ENCODE results near the gene DPP6.

Gene DPP6

DNA sequence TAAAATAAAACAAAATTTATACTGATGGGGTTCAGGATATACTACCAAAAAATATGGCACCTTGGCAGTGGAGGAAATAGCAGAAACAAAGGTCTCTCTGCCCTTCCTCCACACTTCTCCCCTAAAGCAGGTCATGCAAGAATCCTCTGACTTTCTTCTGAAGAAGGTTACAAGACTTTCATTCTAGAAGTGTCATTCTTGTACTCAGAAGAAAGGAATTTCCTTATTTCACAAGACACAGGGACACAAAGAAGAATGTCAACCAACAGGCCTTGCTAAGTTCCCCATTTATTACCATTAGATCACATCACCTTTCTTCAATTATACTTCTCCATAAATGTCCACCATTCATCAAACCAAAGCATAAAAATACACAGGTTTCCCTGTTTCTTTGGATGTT is 480.6 kb downstream of the DPP6 start:
- no peak for DNase-seq (ENCODE audit: low spot score)

DNA sequence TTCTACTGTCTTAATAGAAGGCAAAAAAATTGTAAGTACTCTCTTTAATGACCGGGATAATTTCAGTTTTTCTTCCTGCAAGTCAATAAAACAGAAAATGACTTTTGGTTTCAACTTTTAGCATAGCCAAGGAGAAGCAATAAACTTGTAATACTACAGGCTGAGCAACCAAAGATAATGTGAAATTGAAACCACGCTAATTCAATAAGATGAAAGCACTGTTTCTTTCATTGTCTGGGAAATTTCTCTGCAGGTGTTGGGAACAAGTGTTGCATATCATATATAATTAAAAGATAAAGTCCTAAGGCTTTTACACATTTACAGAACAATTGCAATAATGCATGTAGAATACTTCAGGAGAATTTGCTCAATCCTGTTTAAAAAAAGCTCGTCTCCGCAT is 488.4 kb downstream of the DPP6 start:
- no peak for DNase-seq (ENCODE audit: low spot score)

DNA sequence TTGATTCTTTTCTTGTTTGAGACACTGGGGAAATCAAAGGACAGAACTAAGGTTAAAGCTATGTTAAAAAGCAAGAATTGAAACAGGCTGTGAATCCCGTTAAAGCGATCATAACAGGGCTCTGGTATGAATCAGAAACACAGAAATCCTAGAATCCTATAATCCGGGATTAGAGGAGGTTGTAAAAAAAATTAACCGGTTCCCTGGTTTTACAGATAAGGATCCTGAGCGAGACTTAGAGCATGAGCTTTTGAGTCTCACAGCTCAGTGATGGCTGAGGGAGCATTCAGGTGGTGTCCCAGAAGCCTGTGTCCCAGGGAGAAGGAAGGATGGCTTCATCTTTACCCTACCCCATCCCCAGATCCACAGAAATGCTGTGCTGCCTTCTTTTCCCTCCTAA is 489.4 kb downstream of the DPP6 start:
- DNase-seq (ENCODE audit: low spot score) = no peak

DNA sequence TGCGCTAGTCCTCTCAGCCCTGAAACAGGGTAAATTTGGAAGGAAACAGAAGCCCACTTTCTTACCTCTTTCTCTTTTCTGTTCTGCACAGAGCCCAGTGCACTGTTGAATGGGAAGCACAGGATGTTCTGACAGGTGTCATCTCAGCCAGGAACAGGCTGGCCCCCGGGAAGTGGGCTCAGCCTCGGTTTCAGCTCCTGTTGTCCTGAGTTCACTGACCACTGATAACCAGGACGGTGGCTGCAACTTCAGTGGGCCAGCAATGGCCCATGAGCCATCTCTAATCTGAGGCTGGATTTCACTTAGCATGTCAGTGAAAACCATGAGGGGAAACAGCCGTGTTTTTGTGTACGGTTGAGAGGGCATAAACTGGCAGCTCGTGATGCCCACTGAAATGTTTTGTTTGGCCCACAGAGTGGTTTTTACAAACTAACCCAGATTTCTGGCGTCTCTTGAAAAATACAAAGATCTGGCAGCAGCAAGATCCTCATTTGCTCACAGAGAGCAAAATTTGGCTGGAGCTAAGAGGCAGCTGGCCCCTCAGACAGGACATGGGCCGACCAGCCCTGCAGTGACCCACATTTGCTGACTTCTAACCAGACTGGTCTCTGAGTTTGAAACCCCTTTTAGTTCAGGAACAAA is 494.9 kb downstream of the DPP6 start:
- DNase-seq (ENCODE audit: low spot score) = no peak

DNA sequence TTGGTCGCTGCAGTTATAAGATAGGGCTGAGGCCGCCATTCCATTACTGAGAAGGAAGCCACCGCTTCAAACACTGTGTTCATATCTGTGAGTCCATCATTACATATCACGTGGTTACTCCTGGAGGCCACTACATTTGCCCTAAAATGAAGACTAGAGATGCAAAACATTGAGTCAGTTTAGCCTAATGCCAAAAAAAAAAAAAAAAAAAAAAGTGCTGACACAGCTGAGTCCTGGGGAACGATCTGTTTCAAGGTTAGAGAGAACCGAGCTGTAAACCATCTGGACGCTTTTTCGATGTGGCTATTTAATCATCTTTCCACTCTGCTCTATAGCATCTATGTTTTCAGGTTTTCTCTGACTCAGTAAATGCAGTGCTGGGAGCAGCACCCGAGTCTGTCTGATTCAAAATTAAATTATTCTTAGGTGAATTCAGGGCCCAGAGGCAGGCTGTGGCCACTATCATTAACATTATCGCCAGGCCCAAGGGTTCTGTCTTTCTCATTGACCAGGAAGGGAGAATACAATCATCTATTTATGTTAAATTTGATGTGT is 501.6 kb downstream of the DPP6 start:
- no peak for DNase-seq (ENCODE audit: low spot score)

DNA sequence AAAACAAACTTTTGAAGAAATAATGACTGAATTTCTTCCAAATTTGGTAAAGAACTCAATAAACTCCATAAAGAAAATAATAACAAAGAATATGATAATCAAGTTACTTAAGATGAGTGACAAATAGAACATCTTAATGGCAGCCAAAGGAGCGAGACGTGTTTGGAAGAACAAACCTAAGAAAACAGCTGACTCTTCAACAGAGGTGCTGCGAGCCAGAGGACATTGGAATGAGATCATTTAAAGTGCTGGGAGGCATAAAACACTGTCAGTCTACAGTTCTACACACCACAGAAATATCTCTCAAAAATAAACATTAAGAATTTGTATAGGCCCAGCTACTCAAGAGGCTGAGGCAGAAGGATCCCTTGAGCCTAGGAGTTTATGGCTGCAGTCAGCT is 507.3 kb downstream of the DPP6 start:
- DNase-seq (ENCODE audit: low spot score) = no peak

DNA sequence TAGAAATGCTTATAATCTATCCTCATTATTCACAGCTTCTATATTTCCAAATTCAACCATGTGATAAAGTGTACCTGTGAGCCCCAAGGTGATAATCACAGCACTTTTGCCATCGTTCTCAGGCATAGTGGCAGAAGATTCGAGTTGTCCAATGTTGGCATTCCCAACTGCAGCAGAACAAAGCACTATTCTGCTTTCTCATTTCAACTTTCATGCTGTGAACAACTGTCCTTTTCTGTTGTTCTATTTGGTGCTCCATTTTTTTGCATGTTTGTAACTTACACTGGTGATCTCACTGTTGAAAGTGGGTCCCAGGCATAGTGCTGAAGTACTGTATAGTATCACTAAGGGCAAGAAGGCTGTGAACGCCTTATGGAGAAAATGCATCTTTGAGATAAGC is 512.5 kb downstream of the DPP6 start:
- no peak for DNase-seq (ENCODE audit: low spot score)

DNA sequence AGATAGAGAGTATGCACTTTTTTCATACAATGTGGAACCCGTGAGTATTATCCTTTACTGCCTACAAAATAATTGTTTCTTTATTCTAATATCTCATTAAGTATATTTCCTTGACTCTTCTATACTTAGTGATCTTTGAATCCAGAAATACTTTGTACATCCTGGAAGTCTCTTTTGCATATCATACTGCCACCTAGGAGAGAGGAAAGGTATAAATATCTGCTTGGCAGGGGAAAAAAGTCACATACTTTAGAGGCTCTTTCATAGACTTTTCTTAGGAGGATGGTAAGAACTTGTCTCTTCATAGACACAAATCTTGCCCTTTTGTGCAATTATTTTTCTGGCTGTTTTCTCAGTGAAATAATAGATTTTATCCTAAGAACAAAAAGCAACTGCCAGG is 514.7 kb downstream of the DPP6 start:
- no peak for DNase-seq (ENCODE audit: low spot score)

DNA sequence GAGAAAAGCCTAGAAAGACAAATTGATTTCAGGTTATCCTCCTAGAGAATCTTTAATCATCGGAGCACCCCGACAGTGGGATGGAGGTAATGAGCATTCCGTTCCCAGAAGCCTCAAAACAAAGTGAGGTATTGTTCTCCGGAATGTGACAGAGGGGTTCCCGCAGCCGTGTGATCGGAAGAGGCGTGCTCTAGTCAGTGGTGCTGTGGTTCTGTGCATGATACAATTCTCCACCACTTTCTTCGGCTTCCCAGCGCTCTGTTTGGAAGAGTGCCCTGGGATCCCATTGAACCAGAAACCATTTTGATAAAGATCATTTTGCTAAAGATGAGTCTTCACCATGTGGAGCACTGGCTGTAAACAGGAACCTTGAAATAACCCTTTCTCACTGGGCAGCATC is 516.1 kb downstream of the DPP6 start:
- DNase-seq (ENCODE audit: low spot score) = no peak

DNA sequence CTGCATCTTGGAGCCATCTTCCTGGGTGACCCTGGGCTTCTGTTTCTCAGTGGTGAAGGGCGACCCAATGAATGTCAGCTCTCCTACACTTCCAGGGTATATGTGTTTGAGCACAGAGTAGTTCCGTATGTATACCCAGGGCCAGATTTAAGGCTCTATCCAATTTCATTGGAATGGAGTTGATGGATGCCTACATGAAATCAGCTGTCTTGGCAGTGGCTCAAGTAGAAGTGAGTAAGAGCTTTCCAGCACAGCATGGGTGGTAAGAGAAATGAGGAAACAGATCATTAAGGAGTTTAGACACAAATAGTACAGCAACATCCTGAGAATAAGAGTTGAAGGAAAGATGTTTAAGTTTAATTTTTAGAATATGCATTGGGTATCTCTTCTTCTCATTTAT is 517.7 kb downstream of the DPP6 start:
- DNase-seq (ENCODE audit: low spot score) = no peak

DNA sequence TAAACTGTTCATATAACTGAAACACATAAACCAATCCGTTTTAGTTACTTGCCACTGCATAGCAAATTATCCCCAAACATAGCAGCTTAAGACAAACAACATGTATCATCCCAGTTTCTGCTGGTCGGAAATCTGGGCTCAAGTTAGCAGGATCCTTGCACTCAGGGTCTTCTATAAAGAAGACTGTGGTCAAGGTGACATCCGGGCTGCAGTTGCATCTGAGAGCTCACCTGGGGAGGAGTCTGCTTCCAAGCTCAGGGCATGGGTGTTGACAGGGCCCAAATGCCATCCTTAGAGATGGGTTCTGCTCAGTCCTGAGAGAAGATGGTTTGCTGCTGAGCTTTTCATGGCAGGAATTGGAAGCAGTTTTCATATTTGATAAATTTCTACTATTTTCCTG is 519.6 kb downstream of the DPP6 start:
- no peak for DNase-seq (ENCODE audit: low spot score)

DNA sequence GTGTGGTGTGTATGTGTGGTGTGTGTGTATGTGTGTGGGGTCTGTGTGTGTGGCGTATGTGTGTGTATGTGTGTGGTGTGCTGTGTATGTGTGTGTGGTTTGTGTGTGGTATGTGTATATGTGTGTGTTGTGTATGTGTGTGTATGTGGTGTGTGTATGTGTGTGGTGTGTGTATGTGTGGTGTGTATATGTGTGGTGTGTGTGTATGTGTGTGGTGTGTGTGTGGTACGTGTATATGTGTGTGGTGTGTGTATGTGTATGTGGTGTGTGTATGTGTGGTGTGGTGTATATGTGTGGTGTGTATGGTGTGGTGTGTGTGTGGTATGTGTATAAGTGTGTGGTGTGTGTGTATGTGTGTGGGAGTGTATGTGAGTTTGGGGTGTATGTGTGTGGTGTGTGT is 522.0 kb downstream of the DPP6 start:
- no peak for DNase-seq (ENCODE audit: low spot score)

DNA sequence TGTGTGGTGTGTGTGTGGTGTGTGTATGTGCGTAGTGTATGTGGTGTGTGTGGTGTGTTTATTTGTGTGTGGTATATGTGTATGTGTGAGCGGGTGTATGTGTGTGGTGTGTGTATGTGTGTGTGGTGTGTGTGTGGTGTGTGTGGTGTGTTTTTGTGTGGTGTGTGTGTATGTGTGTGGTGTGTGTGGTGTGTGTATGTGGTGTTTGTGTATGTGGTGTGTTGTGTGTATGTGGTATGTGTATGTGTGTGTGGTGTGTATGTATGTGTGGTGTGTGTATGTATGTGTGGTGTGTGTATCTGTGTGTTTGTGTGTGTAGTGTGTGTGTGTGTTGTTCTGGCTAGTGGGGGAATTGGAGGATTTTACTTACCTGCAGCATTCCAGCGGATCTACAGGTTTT is 523.3 kb downstream of the DPP6 start:
- DNase-seq (ENCODE audit: low spot score) = no peak

DNA sequence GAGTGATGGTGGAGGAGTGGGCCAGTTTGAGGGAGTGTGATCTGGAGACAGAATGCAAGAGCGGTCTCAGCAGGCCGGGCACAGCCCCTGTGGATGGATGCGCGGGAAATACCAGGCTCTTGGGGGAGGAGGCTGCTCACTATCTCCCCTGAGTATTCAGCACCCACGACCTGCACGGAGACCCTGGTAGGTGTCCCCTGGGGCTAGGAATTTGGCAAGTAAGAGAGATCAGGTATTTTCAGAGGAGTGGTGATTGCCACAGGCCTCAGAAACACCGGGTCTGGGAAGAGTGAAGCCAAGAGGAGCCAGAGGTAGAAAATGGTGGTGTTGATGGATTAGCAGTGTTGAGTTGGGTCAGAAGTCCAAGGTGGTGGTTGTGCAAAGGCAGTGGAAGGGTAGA is 524.4 kb downstream of the DPP6 start:
- DNase-seq (ENCODE audit: low spot score) = no peak

DNA sequence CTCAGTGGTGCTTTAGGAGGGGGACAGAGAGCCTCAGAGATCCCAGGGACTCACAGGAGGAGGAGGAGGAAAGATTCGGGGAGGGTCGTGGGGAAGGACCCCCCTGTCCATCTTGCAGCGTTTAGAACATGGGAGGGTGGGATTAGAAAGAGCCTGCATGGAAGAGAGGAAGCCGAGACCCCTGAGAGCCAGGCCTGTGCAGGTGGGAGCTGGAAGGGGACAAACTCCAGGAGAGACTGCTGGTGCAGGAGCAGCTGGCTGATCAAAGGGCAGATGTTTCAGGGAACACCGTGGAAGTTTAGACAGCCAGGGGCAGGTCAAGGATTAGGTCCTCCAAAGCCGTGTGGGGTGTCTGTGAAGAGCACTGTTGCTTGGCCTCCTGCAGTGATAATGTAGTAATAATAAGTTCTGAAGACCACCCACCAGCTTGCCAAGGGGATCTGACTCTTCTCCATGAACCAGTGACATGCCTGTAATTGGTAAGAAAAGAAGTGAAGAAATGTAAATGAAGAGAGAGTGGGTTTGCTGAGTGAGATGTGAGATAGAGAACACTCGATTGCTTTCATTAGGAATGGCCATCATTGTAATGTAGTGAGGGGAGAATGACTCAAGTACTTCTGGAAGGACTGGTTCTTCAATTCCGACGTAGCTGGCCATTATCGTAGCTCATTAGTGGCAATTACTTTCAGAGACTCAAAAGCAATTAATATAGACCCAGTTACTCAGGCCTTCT is 525.1 kb downstream of the DPP6 start:
- no peak for DNase-seq (ENCODE audit: low spot score)

DNA sequence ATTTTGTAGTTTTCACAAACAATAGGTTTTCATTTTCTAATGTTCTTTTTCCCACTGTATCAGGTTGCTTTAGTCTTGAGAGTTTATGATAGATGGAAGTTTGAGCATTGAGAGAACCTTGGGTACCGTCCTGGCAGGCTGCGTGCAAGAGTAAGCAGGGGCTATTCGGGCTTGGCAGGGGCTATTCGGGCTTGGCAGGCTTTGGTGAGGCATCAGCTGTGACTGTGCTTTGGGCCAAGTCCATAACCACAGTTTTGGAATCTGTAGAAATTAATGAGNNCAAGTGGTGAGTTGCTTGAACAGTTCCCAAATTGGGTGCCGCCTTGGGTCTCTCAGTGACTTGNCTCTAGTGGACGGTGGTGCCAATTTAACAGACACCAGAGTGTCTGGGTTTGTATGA is 526.1 kb downstream of the DPP6 start:
- DNase-seq (ENCODE audit: low spot score) = no peak

DNA sequence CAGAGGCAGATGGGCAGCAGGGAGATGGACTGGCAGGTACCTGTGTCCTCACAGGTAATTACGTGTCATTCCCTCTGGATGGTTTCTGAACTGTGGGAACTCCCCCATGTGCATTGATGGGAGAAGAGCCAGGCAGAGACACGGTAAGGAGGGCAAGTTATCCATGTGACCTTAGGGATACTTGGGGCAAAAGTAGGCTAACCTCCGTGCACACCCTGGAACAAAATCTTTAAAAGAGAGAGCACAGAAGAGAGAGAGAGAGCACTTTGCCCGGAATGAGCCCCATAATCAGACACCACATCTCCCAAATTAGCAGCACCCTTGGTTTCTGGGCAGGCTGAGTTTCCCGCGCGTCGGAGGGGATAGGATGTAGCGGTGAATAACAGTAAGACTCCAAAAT is 527.5 kb downstream of the DPP6 start:
- DNase-seq (ENCODE audit: low spot score) = no peak

DNA sequence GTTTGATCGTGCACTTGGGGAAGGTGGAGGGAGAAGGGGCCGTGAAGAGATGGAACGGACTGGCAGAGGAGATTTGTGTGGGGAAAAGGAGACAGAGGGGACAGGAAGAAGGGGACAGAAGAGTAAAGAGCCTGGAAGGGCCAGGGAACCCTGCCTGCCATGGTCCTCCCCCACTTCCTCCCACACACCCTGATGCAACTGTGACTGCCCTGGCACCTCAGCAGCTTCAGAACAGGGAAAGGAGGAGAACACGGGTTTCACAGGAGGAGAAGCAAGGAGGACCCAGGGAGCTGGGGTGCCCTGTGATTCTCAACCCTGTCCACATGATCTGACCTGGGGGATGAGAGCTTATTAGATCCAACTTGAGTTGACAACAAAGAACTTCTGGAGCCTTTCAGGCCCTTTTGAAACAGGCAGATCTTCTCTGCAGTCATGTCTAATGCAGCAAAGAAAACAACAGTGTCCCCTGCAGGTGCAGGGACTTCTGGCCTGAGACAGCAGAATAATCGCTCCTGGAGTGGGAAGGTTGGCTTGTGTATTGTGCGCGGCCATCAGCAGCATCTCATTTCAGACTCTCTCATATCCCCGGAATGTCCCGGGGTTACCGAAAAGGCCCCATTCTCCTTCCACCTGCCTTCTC is 529.2 kb downstream of the DPP6 start:
- no peak for DNase-seq (ENCODE audit: low spot score)

DNA sequence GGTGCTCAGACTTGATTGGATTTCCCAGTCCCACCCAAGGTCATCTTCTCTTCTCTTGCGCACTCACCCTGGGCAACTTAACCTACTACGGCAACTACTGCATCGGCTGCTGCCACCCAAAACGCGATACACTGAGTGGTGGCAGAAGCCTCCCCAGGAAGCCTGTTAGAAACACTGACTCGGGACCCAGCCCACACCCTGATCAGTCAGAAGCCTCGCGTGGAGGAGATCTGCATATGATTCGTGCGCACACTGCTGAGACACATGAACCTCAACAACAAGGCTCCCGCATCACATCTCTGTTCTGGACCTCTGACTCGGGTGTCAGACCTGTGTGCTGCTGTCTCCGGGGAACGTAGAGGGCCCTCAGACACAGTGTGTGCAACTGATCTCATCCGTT is 531.3 kb downstream of the DPP6 start:
- no peak for DNase-seq (ENCODE audit: low spot score)

DNA sequence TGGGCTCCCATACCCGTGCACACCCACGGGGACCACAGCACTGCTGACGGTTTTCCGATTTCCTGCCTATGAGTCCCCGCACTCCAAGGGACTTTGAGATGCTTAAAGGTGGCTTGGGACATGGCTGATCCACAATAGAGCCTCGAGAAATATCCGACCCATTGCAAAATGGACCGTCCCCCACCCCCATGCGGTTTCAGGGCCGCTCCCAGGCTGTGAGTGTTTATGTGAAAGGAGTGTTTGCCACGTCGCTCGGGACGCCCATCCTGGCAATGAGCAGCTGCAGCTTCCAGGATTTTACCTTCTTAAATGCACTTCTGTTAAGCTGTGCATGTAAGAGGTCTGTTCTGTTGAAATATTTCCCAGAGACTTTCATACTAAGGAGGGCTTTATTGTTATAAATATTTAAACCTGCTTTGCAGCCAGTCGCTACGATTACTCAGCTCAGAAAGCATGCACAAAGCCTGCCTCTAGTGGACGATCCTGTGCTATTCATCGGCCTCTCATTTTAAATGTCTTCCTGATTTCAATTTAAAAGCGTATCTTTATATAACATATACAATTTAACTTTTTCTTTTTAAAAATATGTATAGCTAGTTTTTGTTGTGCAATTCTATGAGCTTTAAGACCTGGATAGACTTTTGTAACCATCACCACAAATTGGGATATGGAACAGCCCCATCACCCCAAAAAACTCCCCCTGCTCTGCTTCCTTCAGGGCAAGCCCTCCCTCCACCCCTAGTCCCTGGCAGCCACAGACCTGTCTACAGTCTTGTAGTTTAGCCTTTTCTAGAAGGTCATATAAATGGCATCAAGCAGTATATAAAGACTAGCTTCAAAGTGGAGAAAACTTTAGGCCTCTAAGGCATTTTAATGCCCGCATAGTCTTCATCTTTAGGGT is 532.4 kb downstream of the DPP6 start:
- no peak for DNase-seq (ENCODE audit: low spot score)

DNA sequence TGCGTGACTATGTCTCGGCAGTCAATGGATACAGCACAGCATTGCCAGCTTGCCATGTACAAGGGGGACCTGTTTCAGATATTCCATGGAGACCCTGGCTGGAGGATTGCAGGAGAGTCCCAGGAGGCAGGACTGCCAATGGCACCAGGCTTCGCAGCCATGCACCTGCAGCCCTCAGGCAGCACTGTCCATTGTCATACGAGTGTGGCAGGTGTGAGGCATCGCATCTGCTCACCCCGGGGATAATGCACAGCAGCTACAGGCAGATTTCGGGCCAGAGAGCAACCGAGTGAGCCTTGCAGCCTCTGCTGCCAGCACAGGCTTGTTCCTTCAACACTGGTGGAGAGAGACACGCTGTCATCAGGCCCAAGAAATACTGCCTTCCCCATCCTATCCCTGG is 535.6 kb downstream of the DPP6 start:
- no peak for DNase-seq (ENCODE audit: low spot score)

DNA sequence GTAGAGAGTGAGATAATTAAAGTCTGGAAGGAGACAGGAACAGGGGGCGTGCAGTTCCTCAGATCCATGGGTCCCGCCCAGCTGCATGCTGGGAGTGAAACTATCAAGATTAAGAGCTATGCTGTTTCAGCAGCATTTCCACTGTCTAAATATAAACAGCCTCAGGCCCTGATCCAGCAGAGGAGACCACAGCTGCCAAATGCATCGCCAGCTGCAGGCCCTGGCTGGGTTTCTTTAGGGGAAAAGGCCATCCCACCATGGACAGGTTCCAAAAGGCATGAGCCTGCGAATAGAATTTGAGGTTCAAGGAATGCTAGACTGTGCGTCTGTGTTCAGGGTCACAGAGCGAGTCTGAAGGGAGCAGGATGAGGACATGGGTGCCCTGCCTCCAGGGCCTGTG is 539.3 kb downstream of the DPP6 start:
- no peak for DNase-seq (ENCODE audit: low spot score)

Measured in AG08395 (cell line).